GM19025 (cell line): ENCODE results near the gene MACROD2.
"Not testable (repeated sequence)": the region's sequence is repeated elsewhere in the genome, so short reads cannot be mapped to it uniquely, and the experiment has no call there.

Experiments
- ATAC-seq: cut with Tn5 transposase; IDR thresholded peaks from one replicate; pipeline ENCODE4 v1.9.1; 2021; ENCODE audit warnings: mild to moderate bottlenecking, low read depth, moderate library complexity; ENCODE audit not compliant: unreplicated experiment

MACROD2 gene

DNA sequence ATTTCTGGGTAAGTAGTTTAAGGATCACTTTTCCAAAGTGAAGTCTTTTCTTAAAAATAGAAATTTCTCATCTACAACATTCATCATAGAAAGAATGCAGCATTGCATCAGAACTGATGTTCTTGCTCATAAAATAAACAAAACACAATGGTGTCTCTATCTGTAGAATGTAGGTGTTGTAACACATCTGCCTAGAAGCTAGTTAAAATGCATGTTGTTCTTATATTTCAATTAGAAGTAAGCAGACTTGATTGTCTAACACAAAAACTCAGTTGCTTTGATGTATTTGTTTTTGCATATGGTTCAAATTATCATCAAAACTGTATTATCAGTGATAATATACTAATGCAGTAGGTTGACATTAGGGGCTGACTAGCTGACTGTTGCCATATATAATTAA, 996.8 kb downstream of the MACROD2 start:
- no peak for ATAC-seq

DNA sequence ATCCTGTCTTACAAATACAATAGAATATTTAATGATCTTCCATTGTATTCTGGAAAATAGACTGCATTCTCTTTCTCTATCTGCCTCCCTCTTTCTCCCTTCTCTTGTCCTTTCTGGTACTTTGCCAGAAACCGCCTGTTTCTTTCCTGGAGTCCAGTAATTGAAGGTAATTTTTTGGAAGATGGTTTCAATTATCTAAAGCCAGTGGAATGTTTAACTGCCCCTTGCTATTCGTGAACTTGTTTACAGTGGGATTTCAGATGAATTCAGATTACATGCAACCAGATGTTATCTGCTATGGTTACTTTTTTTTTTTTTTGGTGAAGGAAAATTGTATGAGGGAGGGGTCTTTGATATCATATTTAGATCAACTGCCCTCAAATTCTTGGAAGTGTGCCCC, 997.6 kb downstream of the MACROD2 start:
- ATAC-seq: no peak

DNA sequence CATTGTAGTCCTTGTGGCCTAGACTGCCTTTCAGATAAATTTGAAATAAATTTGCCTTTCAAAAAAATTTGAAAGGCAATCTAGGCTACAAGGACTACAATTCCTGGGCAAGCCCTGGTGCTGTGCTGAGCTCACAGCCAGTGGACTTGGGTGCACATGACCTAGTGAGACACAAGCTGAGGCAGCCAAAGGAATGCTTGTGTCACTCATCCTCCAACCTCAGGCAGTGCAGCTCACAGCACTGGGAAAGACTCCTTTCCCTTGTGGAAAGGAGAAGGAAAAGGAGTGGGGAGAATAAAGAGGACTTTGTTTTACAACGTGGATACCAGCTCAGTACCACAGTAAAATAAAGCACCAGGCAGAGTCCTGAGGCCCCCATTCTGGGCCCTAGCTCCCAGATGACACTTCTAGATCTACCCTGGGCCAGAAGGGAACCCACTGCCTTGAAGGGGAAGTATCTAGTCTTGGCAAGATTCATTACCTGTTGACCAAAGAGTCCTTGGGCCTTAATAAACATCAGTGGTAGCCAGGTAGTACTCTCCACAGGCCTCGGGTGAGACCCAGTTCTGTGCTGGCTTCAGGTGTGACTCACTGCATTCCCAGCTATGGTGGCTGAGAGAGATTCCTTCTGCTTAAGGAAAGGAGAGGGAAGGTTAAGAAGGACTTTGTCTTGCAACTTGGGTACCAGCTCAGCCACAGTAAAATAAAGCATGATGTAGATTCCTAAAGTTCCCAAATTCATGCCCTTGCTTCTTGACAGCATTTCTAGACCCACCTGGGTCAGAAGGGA, 1001.8 kb downstream of the MACROD2 start:
- no peak for ATAC-seq

DNA sequence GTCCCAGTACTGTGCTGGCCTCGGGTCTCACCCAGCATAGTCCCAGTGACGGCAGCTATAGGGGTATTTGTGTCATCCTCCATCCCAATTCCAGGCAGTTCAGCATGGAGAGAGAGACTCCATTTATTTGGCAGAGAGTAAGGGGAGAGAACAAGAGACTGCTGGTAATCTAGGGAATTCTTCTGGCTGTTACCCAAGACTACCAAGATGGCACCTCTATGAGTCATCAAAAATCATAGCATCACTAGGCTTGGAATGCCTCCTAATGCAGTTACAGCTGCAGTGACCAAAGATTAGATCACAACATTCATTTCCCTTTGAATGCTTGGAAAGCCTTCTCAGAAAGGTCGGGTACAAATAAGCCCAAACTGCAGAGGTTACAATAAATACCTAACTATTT, 1002.5 kb downstream of the MACROD2 start:
- no peak for ATAC-seq

DNA sequence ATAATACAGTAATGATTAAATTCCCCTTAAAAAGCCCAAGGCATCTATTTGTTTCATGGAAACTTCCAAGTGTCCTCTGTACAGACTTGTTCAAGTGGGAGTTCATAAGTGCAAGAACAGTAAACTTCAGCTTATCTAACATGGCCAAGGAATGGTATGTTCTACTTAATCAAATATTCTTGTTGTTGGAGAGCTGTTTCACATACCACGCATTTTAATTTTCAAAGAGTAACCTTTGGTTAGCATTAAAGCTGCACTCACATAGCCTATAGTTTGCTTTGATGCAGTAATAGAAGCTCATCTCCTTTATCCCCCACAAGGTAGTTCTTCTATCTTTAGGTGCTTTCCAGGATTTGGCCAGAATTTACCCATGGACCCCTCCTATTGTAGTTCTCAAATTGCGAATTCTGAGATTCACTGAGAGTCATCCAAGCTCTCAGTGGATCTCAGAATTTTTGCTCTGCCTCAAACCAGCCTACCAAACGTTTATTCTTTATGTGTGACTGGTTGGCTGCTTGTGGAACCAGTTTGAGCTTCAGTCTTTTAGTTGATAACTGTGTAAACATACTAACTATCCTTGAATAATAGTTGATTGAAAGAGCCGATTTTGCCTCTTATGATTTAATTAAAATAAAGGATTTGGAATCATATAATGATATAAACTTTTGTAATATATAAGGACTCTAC, 1010.1 kb downstream of the MACROD2 start:
- no peak for ATAC-seq

DNA sequence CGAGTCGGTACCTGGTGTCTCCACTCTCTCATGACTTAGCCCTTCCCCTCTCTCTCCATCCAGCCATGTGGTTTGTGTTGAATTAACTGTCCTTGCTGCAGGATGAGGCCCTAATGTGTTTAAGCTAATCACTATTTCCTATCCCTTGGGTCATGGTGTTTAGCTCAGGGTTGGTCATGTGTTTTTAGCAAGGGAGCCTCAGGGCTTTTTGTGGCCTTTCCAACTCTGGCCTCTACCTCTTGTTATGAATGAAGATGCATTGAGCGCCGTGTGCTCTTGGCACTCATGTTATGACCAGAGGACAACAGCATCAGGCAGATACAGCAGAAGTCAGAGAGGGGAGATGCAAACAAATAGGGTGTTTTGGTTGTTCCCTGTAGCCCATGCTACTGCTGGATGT, 1016.3 kb downstream of the MACROD2 start:
- no peak for ATAC-seq

DNA sequence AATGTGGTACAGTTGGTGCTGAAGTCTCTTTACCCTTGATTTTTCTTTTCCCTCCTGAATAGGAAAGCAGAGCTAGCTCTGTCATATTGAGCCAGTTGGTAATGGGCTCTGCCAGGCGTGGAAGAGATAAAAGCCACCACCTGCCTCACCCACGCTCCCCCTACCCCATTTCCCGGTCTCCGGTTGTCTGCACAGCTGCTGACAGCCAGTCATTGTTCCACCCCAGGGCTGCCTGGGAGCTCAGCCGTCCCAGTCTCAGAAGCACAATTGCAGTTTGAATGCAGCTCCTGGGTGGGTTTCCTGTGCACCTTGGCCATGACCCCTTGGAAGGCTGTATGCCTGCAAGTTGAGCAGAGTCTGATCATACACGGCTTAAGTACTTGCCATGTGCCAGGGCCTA, 1017.2 kb downstream of the MACROD2 start:
- ATAC-seq: no peak

DNA sequence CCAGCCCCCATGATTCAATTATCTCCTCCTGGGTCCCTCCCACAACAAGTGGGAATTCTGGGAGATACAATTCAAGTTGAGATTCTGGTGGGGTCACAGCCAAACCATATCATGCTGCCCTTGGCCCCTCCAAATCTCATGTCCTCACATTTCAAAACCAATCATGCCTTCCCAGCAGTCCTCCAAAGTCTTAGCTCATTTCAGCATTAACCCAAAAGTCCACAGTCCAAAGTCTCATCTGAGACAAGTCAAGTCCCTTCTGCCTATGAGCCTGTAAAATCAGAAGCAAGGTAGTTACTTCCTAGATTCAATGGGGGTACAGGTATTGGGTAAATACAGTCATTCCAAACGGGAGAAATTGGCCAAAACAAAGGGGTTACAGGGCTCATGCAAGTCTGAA, 1021.6 kb downstream of the MACROD2 start:
- not testable (repeated sequence) for ATAC-seq

DNA sequence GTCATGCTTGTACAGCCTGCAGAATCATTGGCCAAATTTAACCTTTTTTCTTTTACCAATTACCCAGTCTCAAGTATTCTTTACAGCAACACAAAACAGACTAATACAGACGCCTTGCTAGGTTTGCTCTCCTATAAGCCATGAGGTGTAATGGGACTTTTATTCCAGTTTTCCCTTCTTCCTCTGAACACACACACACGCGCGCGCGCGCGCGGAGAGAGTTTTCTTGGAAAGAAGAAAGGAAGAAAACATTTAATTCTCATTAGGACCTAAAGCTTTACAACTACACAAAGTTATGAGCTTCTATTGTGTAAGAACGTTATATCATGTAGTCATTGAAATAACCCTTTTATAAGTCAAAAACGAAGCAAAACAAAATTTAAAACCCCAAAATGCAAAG, 1023.6 kb downstream of the MACROD2 start:
- no peak for ATAC-seq

DNA sequence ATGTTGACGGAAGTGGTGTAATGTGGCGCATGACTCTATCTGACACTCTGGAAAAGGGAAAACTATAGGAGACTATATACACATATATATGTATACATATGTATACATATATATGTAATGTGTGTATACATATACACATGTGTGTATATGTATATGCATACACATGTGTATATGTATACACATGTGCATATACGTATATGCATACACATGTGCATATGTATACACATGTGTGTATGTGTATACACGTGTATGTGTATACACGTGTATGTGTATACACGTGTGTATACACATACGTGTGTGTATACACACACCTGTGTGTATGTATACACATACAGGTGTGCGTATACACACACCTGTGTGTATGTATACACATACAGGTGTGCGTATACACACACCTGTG, 1025.5 kb downstream of the MACROD2 start:
- ATAC-seq: no peak

DNA sequence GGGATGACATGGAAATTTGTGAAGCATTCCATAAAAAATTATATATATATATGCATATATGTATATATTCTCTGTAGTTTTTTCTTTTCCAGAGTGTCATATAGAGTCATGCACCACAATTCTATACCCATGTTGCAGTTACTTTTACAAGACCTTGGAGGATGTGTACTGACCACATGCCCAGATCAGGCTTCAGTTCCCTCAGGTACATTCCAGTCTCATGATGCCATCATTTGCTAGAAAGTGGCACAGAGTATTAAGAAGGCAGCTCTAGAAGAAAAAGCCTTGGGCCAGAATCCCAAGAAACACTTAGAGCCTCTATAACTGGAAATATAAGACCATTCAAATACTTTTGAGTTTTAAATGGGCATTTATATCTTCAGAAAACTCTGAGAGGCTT, 1027.6 kb downstream of the MACROD2 start:
- ATAC-seq: no peak

DNA sequence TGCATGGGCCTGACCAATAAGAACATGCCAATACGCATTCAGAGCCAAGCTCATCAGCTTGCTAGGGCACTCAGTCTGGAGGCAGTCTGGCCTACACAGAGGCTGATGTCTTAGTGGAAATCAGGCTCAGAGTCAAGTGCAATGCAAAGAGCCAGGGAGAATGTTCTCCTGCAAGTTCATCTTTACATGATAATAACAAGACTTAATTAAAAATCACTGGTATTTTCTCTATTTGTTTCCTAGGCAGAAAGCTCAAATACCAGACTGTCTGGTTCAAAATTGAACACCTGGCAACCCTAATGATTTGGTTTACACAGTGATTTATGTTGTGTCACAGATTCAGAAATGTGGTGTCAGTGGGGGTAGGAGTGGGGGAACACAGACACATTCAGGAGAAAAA, 1031.4 kb downstream of the MACROD2 start:
- no peak for ATAC-seq

DNA sequence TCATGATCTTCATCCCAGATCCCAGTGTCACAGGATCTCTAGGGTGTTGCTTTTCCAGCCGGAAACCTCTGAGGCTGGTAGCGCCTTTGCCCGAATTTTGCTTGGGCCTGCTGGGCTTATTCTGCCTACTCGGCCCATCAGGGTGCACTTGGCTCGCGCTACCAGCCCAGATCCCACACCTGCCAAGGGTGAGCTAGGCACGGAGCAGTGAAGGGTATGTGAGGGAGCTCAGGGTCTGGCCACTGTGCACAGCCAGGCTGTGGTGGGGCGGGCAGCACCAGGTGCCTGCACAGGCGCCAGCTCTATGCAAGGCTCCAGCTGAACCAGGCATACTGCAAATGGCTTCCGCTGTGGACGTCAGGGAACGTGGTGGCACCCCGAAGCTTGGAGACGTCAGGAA, 1035.5 kb downstream of the MACROD2 start:
- no peak for ATAC-seq

DNA sequence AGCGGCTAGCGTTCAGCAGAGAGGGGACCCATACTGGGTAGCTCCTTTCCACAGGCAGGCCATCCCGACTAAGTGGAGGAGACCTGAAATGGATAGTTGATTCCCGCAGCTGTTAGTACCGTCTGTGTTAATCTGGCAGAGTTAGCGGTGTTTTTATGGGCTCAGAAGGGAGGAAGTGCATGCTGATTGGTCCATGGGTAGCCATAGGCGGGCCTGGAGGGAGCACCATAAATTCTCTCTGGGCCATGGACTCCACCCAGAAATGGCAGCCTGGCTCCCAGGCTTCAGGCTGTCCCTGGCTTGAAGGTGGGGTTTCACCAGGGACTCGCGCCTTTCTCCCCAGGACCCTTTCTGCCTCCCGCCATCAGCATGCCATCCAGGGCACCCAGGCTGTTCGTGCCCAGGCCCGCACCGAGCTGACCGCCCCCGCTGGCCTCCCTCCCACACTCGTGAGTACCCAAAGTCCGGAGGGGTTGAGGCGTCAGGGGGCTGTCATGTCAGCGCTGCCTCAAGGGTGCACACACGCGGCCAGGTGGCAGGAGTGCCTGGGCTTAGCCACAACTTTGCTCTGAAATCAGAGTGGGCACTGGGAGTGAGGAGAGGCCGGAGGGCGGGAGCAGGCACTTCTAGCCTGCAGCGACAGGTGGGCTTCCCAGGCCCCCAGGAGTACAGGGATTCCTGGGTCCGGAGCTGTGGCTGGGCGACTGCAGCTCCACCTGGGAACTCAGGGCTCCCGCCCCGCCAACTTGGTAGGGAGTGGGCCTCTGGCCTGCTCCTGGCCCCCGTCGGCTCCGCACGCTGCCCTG, 1036.4 kb downstream of the MACROD2 start:
- no peak for ATAC-seq

DNA sequence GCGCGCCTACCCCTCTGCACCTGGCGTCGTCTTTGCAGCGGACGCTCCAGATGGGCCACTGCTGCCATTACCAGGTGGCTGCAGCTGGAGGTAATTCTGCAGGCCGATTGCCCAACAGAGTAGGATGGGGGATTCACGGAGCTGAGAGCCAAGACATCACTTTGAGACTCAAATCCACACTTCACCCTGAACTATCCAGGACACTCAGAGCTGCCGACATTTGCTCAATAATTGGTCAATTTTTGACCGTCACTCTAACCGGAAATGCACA, 1037.0 kb downstream of the MACROD2 start:
- ATAC-seq: no peak

DNA sequence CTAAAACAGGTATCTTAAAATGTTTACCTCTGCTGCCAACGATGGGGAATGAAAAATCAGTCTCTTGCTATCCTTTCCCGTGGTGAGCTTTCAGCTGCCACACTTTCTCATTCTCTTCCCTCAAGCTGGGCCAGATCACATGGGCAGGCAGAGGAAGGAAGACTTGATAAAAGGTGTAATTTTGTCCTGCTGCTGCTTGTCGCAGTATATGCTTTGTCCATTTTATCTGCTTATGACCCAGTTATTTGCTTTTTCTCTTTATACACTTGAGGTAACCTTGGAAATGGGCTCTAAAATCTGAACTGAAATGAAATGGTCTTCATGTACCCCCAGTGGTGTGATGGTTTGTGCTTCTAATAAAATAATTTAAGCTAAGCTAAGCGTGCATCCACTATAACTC, 1038.0 kb downstream of the MACROD2 start:
- ATAC-seq: no peak

DNA sequence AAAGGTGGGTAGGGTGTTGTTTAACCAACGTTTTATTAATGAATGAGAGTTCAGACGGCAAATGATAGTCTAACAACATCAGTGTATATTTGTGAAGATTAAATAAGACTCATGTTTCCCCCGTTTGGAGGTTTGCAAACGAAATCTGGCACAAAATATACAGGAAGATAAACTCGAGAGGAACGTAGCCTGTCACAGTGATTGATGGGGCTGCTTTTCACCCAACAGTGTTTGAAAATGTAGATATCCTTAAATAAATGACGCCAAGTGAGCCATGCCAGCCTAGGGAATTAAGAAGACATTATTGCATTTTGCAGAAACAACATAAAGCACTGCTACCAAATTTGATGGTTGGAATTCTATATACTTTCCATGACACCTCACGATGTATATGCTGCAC, 1038.6 kb downstream of the MACROD2 start:
- no peak for ATAC-seq

DNA sequence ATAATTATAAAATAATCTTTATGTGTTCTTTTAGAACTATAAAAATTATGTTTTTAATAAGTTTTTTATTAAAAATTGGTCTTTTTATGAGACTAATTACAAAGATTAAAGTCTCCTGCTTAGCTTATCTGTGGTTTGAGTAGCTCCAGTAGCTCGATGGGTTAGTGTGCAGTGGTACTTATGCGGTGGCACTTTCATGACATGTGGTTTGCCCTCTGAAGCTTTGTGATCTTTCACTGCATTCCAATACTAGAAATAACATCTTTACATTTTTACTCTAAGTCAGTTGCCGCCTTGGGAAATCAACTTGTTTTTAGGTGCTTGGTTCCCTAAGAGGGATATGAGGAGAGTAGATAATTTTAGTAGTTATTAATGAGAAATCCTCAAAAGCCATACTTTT, 1041.6 kb downstream of the MACROD2 start:
- ATAC-seq: no peak

DNA sequence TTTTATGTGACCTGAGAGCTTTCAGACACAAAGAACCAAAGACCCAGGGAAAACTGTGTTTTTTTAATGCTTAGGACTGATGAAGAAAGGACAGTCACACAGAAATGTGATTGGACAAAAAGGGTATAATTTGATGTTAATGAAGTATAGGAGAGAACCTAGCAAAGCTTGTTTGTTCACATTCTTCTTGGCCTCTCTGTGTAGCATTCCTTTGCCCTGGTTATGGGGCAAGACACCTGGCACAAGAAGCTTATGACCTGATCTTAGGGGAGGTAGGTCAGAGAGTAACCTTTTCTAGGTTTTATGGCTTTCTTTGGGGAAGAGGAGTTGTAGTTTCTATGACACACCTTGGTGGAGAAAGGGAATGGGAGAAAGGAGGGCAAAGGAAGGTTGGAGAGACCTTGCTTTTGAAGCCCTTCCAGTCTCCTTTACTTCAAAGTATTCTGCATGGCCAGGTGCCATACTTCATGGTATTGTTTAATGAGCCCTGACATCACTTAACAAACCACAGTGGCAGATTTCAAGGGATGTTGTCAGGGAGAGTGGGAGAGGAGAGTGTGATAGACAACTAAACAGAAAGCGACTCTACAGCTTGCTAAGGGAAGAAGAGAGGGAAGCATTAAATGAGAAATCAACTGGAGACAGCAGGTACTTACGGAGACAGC, 1043.9 kb downstream of the MACROD2 start:
- ATAC-seq: no peak

DNA sequence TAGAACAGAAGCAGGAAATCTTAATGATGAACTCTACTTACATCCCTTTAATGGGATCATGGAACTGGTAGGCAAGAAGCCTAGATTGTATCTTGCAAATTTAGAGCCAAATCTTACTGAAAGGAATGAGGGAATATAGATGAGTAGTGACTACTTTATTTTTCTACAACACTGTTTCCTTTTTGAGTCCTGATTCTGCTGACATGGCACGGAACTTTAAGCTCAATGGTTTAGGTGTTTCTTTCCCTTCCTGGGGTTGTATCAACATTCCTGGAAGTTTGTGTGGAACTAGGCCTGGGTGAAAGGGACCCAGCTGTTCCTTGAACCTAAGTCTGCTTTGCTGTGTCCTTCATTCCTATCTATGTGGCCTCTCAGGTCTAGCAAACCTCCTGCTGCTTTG, 1047.4 kb downstream of the MACROD2 start:
- no peak for ATAC-seq

DNA sequence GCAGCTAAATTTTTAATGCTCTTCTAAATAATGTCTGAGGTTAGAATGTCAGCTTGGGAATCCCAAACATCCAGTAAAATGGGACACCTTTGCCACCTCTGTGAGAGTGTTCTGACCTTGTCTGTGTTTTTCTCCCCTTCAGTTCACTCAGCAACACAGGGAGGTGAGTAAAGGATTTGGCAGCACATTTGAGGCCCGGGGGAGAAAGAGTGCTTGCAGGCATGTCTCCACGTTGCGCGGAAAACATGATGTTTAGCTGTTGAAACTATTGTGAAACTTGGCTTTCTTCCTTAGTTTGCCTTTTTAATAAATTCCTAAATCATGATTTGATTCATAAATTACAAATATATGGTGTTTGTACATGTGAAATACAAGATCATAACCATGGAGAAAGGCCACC, 1049.9 kb downstream of the MACROD2 start:
- ATAC-seq: no peak
